Gastrocnemius medialis (tissue), 4 donors: ENCODE measurements around the gene POLR2J2. TPM values are rescaled to one million over a fixed set of nuclear protein-coding genes. Genes with fewer than 3 reads are reported as not detected.
"Not testable (repeated sequence)": the region's sequence is repeated elsewhere in the genome, so short reads cannot be mapped to it uniquely, and the experiment has no call there.

Experiments
- ATAC-seq, 2 donors: fragments of 150-250 bp; one replicate each; pipeline ENCODE4 v1.9.1; 2016
- DNase-seq, 2 donors: peaks; one replicate each; pipeline ENCODE4 v3.0.0-alpha.2; 2019
- H3K27ac ChIP-seq, 4 donors: fragments of 200-600 bp; sonication (generic); 1 replicate in 1 of 4; 2 replicates in 3 of 4; pipeline ENCODE4 v1.5.1; 2016 to 2018; ENCODE audit warnings: mild to moderate bottlenecking in 2 of 4, moderate library complexity in 1 of 4
- H3K27me3 ChIP-seq, 3 donors: fragments of 200-600 bp; sonication (generic) in 2 of 3; 1 replicate in 1 of 3; 2 replicates in 2 of 3; pipeline versions ENCODE4 v1.5.1 to v1.6.0; 2016 to 2019; ENCODE audit warnings: mild to moderate bottlenecking in 1 of 3, moderate library complexity in 1 of 3
- H3K36me3 ChIP-seq, 2 donors: fragments of 200-600 bp; sonication (generic) in 1 of 2; one replicate each; pipeline ENCODE4 v1.5.1; 2017 to 2018
- H3K4me1 ChIP-seq, 2 donors: fragments of 200-600 bp; sonication (generic) in 1 of 2; one replicate each; pipeline ENCODE4 v1.5.1; 2016 to 2017; ENCODE audit warnings: mild to moderate bottlenecking in 2 of 2
- H3K4me3 ChIP-seq, 4 donors: fragments of 200-600 bp; sonication (generic) in 3 of 4; 1 replicate in 1 of 4; 2 replicates in 3 of 4; pipeline ENCODE4 v1.5.1; 2016 to 2019; ENCODE audit warnings: mild to moderate bottlenecking in 2 of 4
- H3K9me3 ChIP-seq, 3 donors: fragments of 200-600 bp; sonication (generic) in 2 of 3; 1 replicate in 1 of 3; 2 replicates in 2 of 3; pipeline ENCODE4 v1.5.1; 2016 to 2019
- in situ Hi-C, 4 donors: fragments of 200-750 bp; cut with MboI; loops; one replicate each; pipeline versions ENCODE4 v1.15.0 to v1.8.0; 2017; ENCODE audit warnings: low sequenced_read_pairs in 4 of 4
- intact Hi-C: fragments of 100-400 bp; cut with DNase I; formaldehyde crosslinking; loops from one replicate; pipeline ENCODE4 v1.15.1; 2023; ENCODE audit warnings: low total_unique reads
- total RNA-seq, 4 donors: library from RNA; depleted of rRNA; stranded (reverse); fragments of >200 nt; gene quantifications; one replicate each; pipeline versions ENCODE4 v1.1.0 to v1.2.3, GENCODE V29; 2016

POLR2J2 gene
- 1 to 10 TPM in 1 of 4 donors, under 1 TPM in 2, not detected in 1; 0.59 to 2.9 (median 0.80) TPM for total RNA-seq

DNA sequence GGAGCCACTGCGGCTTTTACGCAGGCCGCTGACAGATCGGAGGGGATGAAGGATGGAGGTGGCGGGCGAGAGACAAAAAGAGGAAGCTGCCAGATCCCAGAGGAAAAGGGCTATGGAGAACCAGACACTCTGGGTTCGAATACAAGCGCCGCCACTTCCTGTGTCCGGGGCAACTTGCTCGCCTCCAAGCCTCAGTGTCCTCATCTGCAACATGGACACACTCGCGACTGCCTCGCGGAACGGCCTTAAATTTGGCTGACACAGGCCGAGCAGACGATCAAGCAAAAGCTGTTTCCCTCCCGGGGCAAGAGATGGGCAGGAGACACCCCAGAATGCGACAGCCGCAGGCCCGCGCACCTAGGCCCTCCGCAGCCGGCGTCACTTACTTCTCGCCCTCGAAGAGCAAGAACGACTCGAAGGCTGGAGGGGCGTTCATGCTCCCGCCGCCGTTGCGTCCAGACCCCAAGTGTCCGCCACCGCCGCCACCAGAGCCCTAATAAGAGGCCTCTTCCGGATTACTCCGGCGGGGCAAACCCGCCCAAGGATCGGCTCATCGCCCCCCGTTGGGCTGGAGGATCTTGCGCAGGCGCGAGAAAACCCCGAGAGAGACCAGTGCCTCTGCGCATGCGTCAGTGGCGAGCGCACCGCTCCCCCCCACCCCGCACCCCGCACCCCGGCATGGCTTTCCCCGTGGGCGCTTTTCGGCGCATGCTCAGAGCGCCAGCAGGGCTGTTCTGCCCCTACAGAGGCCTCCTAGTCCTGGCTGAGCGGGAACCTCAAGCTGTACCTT lies at the start of gene POLR2J2:
Gene POLR2J2 (minus strand): TSS at position 498 of the 790 bp plus-strand sequence. CDS start 62 bp downstream, at position 436.
- in situ Hi-C loops, H3K4me1 ChIP-seq, H3K27me3 ChIP-seq, intact Hi-C loops, H3K36me3 ChIP-seq, H3K9me3 ChIP-seq: not testable (repeated sequence)
- peak within 1 kb of the TSS in 3 of 4 donors; percentile 44 to 57 (median 56) for H3K4me3 ChIP-seq
- peak; percentile 37 to 45 for ATAC-seq
- peak in 1 of 2 donors; percentile 42 for DNase-seq
- peak within 1 kb of the TSS in 3 of 4 donors; percentile 56 to 63 (median 62) for H3K27ac ChIP-seq

DNA sequence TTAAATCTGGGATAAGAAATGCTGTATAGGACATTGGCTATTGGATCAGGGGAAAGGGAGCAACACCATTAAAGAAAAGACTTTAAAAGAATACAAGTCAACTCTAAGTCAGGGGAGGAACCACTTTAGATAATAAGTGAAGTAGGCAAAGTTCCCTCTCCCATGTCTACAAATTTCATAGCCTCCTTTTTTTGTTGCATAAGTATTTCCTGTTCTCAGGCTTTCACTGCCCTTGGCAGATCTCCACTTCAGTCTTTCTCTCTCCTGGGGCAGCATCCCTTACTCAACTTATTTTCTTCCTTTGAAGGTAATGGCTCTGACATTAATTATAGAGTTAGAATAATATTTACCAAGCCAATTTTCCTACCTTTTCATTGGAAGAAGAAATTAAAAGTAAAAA lies 47.0 kb upstream of the POLR2J2 start:
- H3K4me3 ChIP-seq, DNase-seq, H3K27ac ChIP-seq, in situ Hi-C loops, H3K4me1 ChIP-seq, H3K27me3 ChIP-seq, ATAC-seq, intact Hi-C loops, H3K36me3 ChIP-seq, H3K9me3 ChIP-seq: not testable (repeated sequence)

DNA sequence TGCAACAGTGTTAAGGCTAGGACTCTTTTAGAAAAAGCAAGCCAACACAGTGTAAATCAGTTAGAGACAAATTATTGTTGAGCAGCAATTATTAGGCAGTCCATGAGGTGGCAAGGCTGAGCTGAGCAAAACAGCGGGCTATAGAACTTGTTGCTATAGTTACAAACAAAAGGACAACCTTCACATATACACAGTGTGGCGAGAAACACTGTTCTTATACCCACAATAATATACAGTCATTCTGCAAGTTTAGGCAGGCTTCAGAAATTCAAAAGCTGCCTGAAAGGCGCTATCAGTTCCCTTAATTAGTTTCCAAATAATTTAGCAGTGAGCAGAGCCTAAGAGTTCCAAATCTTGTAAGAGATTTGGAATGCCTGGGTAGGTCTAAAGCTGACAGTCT lies 44.3 kb upstream of the POLR2J2 start:
- H3K36me3 ChIP-seq, ATAC-seq, H3K4me1 ChIP-seq, H3K4me3 ChIP-seq, in situ Hi-C loops, H3K27me3 ChIP-seq, intact Hi-C loops, H3K9me3 ChIP-seq, H3K27ac ChIP-seq, DNase-seq: not testable (repeated sequence)

DNA sequence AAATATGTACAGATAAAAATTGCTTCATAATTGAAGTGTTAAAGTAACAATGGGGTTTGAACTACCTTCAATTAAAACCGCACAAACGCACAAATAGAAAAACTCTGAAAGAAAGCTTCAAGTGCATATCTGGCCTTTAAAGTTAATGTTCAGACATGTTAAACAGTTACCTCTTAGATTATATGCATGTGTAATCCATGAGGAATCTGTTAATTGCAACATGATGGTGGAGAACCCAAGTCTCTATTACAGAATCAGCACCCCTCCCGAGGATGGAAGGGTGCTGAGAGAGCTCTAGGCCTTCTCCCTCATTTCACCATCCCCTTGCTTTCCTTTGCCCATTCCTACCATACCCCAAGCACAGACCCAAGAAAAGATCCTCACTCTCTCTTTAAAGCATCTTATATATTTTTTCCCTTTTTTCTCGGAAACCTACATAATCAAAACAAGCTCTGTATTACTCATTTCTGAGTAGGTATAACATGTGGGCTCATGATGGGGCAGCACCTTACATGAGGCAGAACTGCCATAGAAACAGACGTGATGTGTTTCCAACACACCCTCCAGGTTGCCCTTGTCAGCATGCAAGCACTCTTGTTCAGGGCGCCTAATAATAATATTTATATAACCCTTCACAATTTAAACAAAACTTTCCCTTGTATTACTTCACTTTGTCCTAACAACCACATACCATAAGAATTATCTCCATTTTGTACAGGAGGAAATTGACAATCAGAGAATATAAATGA lies 43.5 kb upstream of the POLR2J2 start:
- intact Hi-C loops, in situ Hi-C loops, H3K4me3 ChIP-seq, H3K27me3 ChIP-seq, H3K4me1 ChIP-seq, ATAC-seq, H3K36me3 ChIP-seq, DNase-seq, H3K9me3 ChIP-seq, H3K27ac ChIP-seq: not testable (repeated sequence)

DNA sequence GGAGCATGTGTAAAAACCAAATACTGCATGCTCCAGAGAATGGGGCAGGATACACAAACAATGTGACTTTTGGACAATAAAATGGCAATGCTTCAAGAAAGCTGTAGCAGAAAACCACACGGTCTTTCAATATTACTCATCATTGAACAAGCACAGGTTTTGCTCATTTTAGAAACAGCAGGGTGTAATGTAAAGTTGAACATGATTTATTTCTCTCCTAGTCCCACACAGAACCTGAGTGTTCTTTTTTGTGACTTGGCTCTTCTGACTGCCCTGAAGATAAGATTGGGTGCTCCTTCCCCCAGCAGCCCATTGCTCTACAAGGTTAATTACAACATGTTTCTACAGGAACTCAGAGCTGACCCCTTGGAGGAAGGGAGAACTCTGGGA lies 42.2 kb upstream of the POLR2J2 start:
- DNase-seq, H3K27ac ChIP-seq, H3K36me3 ChIP-seq, intact Hi-C loops, H3K9me3 ChIP-seq, H3K4me1 ChIP-seq, in situ Hi-C loops, ATAC-seq, H3K27me3 ChIP-seq, H3K4me3 ChIP-seq: not testable (repeated sequence)

DNA sequence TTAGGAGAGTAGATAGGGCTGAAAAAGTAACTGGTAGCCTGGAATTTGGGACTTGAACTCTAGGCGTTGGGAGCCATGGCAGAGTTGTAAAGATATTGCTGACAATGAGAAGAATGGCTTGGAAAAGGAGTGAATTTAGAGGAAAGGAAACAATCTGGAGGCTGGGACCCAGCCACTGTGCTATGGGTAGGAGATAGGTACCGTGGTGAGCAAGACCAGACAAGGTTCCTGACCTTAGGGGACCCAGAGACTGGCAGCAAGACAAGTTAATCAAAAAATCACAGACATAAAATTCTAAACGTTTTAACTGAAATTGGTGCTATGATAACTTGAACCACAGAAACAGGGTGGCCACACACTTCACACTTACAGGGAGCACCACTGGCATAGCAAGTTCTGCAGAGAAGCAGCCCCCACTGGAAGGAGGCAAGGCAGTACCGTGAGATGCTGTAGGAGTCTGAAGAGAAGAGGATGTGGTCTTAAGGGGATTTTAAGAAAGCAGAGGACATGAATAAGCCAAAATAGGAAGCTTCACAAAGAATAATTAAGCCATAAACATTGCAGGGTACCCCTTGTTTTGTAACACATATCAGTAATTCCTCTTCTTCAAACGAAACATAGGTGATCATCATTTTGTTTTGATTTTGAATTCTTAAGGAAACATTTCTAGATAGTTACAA lies 41.7 kb upstream of the POLR2J2 start:
- H3K4me3 ChIP-seq, in situ Hi-C loops, DNase-seq, H3K36me3 ChIP-seq, H3K27ac ChIP-seq, H3K4me1 ChIP-seq, H3K9me3 ChIP-seq, ATAC-seq, H3K27me3 ChIP-seq, intact Hi-C loops: not testable (repeated sequence)

DNA sequence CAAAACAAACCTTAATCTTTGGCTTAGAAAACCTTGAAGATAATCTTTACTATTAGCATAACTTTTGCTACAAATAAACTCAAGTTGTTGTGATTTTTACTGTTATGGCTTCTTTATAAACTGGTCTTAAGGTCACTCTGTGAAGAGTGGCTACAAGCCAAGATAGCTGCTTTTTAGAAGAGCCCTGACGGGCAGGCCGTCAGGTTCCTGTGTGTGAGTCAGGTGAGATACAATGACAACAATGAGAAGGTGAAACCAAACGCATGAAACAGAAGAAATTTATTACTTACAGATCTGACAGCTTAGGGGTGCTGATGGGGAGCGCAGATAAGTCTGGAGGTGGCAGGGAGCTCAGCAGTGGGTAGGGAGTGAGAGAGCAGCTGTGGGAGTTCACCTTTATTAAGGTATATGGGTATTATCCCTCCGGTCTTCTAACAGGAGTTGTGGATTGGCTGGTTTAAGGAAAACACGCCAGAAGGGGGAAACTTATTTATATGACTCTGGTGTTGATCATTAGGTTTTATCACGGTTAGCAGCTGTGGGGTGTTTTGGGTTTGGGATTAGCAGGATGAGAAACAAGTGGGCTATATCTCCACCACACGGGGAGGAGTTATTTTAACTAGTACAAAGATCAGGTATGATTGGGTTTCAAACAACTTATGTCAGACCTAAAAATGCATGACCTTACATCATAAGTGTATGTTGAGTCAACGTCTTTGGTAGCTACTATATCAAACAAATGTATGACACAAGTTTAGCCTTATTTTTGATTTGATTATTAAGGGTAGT lies 27.7 kb upstream of the POLR2J2 start:
- H3K36me3 ChIP-seq, intact Hi-C loops, H3K27me3 ChIP-seq, ATAC-seq, H3K4me1 ChIP-seq, H3K4me3 ChIP-seq, H3K27ac ChIP-seq, H3K9me3 ChIP-seq, DNase-seq, in situ Hi-C loops: not testable (repeated sequence)

DNA sequence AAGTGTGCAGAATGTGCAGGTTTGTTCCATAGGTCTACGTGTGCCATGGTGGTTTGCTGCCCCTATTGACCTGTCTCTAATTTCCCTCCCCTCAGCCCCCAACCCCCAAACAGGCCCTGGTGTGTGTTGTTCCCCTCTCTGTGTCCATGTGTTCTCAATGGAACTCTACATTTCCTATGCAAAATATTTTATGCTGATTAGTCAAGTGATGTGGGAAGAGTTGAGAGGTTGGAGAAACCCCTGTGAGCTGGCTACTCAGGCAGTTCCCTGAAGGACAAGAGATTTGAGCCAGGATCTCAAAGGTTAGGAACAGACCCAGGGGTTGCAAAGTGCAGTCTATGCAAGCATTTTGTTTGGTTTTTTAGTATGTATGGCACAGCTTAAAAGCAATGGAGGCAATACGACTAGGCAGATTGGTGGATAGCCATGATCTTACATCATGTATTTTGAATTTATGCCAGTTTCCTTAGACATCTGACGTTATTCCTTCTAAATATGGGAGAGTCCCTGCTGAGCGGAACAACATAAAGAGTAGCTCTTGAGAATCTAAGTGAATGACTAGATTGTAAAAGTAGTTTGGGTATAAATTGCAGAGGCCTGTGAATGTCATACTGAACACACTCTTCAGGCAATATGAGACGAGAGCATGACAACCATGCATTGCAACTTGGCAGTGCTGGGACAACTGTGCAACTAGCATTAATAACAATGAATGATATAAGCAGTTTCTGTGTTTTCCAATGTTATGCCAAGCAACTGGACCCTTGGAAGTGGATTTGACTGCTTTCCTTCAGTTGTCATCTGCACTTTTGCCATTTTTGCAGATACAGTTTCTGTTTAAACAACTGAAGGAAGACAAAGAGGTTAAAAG lies 26.4 kb upstream of the POLR2J2 start:
- ATAC-seq, DNase-seq, H3K4me3 ChIP-seq, intact Hi-C loops, H3K4me1 ChIP-seq, H3K27ac ChIP-seq, H3K27me3 ChIP-seq, H3K36me3 ChIP-seq, in situ Hi-C loops, H3K9me3 ChIP-seq: not testable (repeated sequence)

DNA sequence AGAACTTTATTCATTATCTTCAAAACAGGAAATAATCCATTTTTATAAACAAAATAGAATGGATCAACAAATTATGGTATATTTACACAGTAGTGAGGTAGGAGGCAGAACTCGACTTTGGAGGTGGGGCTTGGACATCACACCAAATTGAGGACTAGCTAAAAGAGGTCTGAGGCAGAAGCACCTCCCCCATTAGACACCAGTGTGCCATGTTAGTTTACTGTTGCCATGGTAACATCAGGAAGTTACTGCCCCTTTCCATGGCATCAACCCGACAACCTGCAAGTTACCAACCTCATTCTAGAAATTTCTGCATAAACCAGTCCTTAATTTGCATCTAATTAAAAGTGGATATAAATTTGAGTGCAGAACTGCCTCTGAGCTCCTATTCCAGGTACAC lies 24.5 kb upstream of the POLR2J2 start:
- H3K27me3 ChIP-seq, H3K36me3 ChIP-seq, H3K4me1 ChIP-seq, H3K4me3 ChIP-seq, H3K27ac ChIP-seq, ATAC-seq, DNase-seq, in situ Hi-C loops, H3K9me3 ChIP-seq, intact Hi-C loops: not testable (repeated sequence)

DNA sequence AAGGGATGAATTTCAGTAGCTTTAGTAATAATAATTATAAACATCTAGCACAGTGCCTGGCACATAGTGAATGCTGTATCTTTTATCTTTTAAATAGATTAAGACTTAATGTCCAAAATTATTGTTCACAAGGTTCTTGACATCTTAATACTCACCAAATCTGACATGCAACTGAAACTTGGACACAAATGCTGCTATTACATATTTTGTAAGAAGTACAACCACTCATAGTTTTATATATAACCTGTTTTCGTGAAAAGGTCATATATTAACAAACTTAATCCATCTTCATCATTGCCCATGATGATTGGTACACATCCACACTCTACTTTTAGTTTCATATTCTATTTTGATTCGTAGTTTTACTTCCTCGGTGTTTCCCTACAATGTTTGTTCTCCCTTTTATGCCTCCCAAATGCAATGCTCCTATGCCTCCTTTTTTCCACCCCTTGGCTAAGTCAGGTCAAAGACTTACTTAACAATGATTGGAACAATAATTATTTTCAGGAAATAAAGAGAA lies 23.6 kb upstream of the POLR2J2 start:
- intact Hi-C loops, DNase-seq, in situ Hi-C loops, H3K36me3 ChIP-seq, H3K9me3 ChIP-seq, H3K4me3 ChIP-seq, ATAC-seq, H3K27me3 ChIP-seq, H3K27ac ChIP-seq, H3K4me1 ChIP-seq: not testable (repeated sequence)
